Activated naive CD4-positive, alpha-beta T cell treated with anti-CD3 and anti-CD28 coated beads, Interleukin-2, amount 50 U/mL, for 16 hours (primary cell): Measurements from ENCODE around the gene ACSF3.

Experiments
- DNase-seq: peaks from one replicate; pipeline ENCODE4 v3.0.0-alpha.2; 2020

Gene ACSF3

DNA sequence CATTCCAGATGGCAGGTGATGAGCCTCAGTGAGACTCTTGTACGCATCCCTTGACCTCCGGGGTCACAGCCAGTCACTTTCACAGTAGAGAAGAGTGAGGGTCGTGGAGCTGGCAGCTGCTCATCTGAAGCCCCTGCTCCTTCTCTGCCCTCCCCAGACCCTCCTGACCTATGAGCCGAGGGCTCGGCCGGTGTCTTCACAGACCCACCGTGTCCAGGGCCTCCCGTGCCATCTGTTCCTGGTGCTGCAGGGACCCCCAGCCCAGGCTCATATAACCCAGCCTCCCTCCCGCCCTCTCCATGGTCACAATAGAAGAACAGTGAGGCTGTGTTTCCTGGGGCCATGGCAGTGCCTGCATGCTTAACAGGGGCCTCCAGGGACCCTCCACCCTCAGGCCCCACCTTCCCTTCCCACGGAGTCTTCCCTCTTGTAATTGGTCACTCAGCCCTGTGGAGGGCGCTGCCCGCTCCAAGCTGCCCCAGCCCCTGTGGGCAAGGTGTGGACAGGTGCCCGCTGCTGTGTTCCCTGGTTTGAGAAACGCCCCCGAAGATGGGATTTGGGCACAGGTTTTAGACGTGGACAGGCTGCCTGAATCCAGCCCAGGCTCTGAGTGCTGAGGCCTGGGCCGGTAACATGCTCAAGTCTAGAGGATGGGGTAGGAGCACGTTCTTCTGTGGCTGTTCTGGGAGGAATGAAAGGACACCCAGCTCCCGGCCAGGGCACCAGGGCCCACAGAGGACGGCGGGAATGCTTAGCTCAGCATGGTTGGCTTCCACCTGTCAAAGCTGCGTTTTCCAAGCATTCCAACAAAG lies 38.7 kb downstream of the ACSF3 start:
- DNase-seq, result peak; percentile 4

DNA sequence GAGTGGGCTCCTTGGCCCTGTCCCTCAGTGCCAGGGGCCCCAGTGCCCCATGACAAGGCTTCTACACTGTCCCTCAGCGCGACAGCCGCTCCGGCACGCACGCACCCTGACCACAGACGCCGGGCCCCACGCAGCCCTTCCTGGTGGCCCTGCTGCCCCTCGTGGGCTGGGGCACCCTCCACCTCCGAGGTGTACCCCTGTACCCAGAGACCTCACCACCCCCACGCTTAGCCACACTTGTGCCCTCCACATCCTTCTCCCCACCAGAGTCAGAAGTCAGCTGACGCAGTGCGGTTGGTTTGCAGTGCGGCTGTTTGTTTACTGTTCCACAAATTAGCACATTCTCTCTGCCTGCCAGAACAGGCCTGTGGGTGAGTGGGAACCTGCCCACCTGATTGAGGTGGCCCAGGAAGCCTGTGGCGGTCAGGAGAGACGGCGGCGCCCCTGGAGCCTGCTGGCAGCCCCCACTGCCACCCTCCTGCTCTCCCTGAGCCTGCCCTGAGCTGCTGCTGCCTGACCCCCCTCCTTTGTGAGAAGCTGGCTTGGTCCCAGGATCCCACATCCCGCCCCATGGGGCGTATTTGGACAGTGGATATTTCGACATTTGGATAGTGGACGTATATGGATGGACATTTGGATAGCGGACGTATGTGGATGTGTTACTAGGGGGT lies 39.9 kb downstream of the ACSF3 start:
- DNase-seq, result peak; percentile 4

DNA sequence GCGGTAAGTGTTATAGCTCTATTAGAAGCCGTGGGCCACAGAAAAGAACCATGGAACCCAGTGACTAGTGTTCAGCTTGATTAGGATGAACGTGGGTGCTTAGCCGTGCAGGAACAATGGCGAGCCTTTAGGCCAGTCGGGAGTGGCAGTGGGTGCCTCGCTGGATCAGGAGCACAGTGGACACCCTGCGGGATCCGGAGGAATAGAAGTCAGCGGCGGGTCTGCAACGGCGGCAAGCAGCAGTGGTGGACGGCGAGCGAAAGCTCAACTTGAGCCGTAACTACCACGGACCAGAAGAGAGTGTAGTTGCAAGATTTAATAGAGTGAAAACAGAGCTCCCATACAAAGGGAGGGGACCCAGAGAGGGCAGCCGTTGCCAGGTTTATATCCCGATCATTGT lies 40.6 kb downstream of the ACSF3 start:
- peak; percentile 6 for DNase-seq

DNA sequence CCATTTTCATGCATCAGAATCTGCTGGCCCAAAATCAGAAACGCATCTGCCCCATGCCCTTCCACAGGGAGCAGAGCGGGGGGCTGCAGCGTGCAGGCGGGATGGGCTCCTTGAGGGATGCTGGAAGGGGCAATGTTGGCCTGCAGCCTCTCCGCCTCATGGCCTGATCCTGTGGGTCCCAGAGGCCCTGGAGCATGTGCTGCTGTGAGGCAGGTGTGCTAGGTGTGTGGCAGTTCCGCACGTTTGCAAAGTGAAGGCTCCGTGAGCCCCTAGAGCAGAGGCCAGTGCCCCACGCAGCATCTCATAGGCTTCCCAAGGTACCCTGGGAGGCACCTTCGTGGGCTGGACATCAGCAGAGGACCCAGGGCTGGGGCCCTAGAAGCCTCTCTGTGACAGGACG lies 41.5 kb downstream of the ACSF3 start:
- peak; percentile 8 for DNase-seq

DNA sequence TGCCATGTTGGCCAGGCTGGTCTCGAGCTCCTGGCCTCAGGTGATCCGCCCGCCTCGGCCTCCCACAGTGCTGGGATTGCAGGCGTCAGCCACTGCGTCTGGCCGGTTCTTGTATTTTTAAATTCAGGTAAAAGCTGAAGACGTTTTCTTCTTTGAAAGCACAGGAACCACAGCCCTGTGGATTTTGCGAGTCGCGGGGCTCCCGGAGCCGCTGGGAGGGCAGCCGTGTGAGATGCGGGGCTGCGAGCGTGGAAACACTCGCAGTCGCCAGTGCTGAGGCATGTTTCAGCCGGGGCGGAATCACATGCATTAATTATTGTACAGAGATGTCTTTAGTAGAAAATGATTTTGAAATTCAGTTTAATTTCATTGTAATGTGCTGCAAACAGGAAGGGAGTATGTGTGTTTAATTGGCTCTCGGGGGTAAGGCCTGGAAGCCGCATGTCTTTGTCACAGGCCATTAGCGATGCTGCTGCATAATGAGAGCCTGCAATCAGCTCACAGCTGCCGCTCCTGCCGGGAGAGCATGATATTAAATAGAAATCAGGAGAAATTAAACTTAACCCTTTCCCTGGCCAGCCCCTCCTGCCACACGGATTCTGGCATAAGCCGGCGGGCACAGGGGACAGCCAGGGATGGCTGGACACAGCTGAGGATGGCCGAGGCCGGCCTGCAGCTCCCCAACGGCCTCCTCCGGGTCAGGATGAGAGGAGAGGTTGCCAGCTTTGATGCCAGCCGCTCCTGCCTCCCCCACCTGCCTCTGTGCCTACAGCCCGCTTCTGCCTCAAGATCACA lies 42.5 kb downstream of the ACSF3 start:
- peak; percentile 6 for DNase-seq

DNA sequence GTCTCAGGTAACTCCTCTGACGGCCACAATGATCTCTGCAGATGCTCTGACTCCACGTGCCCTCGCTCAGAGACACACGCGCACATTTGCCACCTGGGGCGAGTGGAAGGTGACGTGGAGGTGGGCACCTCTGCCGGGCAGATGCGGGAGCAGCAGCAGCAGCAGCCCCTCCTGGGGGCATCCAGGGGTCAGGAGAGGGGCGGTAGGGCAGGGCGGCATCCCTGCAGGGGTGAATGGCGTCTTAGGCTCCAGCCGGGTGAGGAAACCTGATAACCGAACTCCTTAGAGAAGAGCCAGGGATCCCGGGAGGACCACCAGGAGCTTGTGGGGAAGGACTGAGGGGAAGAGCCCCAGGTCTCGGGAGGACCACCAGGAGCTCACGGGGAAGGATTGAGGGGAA lies 43.3 kb downstream of the ACSF3 start:
- peak; percentile 4 for DNase-seq

DNA sequence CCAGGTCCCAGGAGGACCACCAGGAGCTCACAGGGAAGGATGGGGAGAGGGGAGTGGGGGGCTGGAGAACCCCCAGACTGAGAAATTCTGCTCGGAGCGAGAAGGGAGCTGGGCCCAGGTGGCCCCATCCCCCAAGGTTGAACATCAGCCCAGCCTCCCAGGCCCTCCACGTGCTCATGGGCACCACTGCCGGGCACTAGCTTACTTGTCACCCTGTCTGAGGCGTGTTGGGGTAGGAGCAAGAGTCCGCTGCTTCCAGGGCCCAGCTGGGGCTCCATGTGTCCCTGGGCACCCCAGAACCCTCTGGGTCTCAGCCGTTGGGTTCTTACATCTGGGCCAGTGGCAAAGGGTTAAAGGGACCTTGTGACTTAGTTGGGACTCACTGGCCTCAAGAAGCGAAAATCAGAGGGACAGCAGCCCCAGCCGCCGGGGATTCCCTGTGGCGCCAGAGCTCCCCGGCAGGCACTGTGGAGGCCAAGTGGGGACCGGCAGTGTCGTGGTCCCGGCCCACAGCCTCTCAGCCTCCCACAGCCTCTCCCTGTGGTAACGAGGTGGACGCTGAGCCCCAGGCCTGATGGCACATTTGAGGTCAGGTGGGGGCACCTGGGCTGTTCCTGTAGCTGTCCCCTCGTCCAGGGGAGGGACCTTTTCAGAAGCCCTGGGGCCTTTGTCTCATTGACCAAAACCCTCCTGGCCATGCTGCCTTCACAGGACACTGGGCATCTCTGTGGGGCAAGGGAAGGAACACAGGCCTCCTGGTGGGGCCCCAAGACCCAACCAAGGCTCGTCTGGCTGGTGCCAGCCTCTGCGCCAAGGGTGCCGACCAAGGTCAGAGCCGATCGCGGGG lies 44.2 kb downstream of the ACSF3 start:
- no peak for DNase-seq

DNA sequence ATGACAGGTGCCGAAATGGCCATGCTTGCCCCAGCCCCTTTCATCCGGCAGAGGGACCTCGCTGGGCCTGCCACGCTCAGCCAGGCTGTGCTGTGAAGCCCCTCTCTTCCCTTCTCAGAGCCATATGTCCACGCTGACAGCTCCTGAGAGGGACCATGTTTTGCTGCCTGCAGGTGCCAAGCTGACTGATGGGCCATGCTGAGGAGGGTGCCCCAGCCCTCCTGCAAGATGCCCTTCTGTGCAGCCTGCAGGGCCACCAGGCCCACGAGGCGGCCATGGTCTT lies 44.8 kb downstream of the ACSF3 start:
- no peak for DNase-seq

DNA sequence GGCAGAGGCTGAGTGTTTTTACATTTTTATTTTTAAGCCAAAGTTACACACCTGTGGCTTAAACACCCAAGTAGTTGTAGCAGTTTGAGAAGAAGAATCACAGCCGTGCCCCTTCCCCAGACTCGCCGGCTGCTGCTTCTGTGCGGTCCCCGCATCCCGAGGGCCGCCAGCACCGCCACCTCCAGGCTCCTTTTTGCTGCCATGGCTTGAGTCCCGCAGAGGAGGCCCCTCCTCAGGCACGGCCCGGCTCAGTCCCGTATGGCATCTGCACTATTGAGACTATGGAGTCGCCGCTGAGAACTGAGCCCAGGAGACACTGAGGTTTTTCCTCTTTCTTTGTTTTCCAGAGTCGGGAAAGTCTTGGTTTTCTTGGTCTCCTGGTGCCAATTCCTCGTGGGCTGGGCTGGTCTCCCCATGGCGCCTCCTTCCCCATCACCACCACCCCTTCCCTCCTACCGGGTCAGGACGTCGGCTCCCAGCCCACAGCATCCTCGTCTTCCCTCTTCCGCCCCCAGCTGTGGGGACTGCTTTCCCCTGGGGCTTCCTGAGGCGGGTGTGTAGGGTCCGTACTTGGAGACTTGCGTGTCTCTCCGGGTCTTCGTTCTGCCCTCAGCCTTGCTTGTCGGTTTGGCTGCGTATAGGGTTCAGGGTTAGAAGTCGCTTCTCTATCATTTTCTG lies 45.3 kb downstream of the ACSF3 start:
- no peak for DNase-seq

DNA sequence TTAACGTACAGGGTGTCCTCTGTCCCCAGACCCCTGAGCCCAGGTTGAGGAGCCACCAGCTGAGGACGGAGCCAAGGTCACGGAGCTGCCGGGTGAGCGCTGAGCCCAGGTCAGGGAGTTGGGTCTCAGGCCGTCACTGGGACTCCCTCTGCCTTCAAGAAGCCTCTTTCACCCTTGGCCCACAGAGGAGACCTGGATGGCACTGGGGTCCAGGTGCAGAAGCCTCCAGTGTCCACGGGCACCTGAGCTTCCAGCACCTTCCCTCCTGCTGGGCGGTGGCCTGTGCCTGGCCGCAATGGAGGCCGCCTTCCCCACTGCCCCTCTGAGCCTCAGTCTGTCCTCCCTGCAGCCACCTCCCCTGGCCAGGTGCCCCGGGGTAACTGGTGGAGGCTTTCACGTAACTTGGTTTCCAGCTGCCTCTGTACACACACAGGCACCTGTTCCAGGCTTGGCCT lies 46.3 kb downstream of the ACSF3 start:
- no peak for DNase-seq

DNA sequence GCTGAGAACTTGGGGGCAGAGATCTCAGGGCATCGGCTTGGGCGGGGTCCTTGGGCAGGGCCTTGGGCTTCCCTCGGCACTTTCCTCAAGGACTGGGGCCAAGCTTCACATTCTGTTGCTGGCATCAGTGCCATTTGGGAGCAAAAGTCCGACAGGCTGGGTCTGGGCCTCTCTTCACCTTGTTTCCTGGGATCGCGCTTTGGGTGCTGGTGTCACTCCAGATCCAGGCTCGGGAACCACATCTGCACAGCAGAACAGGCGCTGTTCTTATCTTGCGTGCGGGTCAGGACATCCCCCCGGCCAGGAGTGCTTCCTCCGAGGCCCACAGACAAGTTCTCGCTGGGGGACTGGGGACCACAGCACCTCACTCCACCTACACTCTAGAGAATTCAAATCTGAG lies 46.7 kb downstream of the ACSF3 start:
- no peak for DNase-seq

DNA sequence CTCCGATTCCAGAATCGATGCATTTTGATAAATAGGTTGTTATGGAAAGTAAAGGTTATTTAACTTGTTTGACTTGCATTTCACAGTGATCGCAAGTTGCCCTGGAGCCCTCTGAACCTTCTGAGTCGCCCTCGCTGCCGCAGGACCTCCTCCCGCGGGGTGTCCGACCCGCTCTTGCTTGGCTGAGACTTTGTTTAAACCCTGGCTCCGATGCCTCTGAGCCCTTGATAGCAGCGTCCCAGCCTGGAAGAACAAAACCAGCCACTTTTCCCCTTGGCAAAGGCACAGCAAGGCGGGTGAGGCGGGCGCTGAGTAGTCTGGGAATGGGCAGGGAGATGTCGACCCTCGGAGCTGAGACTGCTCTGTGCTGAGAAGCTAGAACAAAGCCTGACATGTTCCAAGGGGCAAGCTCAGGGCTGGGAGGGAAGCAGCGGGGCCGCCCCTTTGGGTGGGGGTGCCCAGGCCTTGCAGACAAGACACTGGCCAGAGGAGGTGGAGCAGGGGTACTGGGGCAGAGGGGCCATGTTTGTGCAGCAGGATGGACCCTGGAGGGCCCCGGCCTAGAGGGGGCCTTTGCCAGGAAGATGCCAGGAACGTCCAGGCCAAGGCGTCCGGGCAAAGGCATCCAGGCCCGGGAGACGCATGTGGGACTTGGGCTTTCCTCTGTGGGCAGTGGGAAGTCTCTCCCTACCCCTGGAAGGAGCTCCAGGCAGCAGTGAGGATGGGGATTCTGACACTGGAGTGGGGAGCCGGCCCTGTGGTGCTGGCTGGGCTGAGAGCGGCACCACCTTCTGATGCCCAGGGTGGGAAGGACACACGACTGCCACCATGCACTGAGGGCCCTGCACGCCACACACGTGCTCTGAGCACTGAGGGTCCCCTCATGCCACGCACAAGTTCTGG lies 47.6 kb downstream of the ACSF3 start:
- no peak for DNase-seq

DNA sequence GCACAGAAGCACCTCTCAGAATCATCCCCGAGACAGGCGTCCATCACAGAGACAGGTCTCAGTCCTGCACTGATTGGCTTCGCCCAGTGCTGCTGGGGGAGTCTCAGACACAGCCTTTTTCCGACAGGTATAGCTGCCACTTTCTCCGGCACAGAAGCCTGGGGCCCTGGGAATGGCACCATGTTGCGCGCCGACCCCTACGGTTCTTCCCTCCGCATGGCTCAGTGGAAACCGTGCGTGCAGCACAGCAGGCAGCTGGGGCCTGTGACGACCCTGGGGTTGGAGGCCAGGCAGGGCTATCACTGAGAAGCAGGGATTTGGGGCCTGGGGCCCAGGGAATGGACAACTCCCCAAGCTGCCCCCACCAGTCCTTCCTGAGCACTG lies 48.2 kb downstream of the ACSF3 start:
- no peak for DNase-seq

DNA sequence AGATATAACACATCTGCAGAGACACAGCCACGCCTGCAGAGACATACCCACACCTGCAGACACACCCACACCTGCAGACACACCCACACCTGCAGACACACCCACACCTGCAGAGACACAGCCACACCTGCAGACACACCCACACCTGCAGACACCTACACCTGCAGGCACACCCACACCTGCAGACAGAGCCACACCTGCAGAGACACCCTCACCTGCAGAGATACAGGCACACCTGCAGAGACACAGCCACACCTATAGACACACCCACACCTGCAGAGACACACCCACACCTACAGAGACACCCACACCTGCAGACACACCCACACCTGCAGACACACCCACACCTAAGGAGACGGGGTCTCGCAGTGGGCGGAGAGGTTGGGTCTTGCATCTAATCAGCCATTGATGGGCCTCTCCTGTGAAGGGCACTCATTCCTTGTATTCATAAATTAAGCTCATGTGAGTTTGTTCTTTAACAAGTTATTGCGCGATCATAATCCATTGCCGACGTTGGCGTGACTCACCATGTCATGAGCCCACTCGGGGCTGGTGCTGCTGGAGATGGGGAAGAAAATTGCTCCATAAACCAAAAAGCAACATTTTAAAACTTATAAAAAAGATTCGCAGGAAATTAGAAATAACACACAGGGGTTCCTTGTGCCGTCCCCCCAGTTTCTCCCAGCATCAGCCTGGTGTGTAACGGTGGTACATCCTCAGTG lies 49.0 kb downstream of the ACSF3 start:
- DNase-seq, result no peak

DNA sequence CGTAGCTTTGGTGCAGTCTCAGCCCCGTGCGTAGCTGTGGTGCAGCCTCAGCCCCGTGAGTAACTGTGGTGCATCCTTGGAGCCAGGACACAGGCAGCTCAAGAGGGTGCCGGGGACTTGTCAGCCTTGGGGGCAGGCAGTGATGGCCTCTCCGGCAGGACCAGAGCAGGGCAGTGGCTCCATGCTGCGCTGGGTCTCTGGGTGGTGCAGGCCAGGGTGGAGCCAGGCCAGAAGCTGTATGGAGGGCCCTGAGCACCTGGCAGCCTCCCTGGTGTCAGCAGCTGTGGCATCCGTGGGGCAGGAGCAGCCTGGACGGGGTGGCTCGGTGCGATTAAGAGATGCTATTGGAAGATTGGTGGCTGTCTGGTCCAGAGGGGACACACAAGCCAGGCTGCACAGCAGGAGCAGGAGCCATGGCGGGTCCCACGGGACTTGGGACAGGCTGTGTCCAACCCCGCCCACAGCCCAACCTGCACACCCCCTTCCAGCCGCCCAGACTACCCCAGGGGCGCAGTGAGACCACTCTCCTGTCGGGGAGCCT lies 49.6 kb downstream of the ACSF3 start:
- peak; percentile 1 for DNase-seq

DNA sequence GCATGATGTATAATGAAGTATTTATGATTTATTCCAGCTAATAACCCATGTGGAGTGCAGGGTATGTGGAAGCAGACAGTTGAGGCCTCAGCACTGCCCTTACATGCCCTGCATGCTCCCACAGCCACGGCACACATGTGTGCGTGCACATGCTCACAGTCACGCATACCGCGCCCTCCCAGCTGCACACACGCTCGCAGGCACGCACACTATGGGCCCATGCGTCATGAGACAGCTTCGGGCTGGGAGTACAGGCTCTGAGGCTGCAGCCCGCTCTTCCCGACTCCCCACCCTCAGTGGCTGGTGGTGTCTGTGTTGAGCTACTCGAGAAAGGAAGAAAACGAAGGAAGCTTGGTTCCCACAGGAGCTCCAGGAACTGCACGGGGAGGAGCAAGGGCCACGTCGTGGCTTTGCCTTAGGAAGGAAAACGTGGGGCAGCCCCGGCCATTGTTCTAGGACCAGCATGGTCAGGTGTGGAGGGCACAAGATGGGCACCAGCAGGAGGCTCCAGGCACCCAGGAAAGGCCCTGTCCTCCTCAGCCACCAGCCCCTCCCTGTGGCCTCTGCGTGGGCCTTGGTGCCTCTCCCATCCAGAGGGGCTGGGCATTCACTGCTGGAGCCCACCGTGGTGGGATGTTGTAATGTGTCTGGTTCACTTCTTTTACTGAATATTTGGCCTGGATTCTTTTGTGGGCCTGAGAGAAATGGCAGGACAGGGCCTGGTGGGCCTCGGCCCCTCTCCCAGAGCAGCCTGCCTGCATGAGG lies 50.4 kb downstream of the ACSF3 start:
- peak; percentile 8 for DNase-seq

DNA sequence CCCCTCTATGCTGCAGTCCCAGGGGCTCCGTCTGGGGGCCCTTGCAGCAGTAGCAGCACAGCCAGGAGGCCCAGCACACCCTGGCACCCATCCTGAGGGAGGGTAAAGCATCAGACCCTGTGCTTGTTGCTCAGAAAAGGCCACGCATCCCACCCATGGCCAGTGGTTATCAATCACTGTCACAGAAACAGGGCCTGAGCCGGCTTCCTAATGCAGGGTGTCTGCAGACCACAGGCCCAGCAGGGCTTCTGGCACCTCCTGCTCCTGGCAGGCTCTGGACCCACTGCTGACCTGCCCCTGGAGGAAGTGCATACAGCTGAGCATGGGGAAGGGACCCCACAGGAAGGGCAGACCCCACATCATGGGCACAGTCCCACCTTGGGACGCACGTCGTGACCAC lies 51.0 kb downstream of the ACSF3 start:
- DNase-seq, result no peak

DNA sequence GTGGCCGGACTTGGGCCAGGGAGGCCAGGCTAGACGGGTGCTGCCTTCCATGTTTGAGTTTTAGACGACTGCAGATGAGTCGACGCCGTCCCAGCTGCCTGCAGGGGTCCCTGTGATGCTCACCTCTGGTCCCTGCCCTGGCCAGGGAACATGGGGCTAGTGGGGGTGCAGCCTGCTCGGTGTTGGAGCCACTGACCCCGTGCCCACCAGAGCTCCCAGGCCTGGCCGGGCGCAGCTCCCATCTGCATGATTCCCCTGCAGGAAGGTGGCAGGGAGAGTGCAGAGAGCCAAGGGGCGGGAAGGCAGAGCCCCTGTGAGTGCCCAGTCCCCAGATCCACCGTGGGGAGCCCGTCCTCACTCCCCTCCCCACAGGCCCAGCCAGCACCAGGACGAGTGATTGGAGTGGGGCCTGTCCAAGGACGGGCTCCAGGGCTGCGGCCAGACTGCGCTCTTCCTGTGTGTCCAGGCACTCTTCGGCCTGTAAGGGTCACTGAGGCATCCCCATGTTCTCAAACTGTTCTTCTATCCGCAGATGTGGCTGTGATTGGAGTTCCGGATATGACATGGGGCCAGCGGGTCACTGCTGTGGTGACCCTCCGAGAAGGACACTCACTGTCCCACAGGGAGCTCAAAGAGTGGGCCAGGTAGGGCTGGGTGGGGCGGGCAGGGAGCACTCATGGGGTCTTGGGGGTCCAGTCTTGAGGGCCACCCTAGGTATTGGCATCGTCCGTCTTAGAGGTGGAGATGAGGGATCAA lies 51.9 kb downstream of the ACSF3 start:
- DNase-seq, result no peak
